ACHN (cell line): Measurements from ENCODE around the gene UQCC2.

Source experiments
- DNase-seq: peaks from one replicate; pipeline ENCODE4 v3.0.0-alpha.2; 2015
- in situ Hi-C: cut with HindIII; loops from 2 replicates; pipeline ENCODE4 v1.10.0; 2017; ENCODE audit warnings: low sequenced_read_pairs, low pct_ligation_motif_present, low pct_unique_long_range_greater_than_20kb

UQCC2 gene

DNA sequence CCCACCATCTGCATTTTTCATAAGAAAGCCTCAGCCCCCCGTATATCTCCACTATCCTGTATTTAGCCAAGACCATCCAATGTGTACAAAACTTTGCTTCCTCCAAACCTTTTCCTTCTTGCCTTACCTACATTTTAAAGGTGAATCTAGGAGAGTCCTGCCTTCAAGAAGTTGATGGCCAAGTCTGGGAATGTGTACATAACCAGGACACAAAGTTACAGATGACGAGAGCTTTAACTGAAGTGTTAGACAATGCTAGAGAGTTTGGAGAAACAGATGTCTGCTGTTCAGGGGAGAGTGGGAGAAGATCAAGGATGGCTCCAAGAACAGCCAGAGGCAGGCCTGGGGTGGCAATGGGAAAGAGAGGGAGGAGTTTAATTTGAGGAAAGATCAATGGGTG is 2.3 kb upstream of the UQCC2 start:
- no peak for DNase-seq
- in situ Hi-C loops: no loop called here

DNA sequence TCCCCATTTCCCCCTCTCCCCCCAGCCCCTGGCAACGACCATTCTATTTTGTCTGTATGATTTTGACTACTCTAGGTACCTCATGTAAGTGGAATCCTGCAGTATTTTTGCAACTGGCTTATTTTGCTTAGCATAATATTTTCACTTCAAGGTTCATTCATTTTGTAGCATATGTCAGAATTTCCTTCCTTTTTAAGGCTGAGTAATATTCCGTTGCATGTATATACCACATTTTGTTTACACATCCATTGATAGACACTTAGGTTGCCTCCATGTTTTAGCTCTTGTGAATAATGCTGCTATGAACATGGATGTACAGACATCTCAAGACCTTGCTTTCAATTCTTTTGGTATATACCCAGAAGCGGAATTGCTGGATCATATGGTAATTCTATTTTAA is 1.4 kb upstream of the UQCC2 start:
- no peak for DNase-seq
- in situ Hi-C loops: no loop called here

DNA sequence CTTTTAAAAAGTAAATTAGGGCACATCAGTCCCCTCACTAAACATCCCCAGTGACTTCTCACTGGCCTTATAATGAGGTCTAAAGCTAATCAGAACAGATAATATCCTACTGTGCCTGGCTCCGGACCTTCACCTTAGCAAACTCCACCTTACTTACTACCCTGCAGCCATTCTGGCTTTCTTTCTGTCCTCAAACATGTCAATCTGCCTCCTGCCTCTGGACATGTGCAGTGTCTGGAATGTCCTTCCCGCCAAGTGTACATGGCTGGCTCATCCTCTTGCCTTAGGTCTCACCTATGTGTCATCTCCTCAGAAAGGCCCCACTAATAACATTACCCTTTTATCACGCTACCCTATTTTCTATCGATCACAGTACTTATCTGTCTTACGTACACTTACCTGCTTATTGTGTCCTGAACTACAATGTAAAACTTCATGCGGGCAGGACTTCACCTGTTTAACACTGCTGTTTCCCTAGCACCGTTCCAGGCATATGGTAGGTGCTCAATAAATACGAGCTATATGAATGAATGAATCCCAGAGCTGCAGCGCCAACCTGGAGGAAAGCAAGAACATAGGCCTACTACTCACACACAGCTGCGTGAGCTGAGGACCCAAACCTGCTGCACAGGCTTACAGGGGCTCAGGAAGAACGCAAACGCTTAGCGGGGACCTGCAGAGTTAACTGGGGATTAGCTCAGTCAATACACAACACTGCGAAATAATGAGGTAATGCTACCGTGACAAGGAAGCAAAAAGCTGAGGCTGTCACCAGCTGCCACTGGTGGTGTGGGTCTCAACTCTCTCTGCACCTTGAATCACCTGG is 991 bp downstream of the UQCC2 start:
- DNase-seq: no peak
- in situ Hi-C loops: no loop called here

DNA sequence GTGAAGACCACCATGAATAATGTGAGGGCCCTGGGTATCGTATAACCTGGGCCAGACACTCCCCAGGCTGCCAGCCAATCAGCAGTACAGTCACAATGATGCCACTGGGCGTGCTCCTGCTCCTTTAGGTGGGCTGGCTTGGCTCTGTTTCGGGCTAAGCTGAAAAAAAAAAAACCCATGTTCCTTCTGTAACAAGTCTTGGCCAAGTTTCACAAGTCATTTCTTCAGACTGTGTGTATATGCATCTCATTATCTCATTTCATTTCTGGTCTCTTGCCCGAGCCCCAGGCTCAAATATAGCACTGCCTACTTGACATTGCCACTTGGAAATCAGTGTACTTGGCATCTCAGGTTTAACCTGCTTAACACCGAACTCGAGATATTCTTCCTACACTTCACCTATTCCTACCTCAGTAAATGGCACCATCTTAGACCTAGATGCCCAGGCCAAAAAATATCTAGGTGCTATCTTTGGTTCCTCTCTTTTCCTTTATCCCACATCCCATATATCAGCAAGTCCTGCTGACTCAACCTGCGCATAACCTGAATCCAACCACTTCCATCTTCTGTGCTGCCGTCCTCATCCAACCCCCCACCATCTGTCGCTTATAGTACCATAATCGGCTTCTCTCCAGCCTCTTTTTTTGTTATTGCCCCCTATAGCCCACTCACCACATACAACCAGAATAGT is 1.8 kb downstream of the UQCC2 start:
- in situ Hi-C loops: no loop called here

DNA sequence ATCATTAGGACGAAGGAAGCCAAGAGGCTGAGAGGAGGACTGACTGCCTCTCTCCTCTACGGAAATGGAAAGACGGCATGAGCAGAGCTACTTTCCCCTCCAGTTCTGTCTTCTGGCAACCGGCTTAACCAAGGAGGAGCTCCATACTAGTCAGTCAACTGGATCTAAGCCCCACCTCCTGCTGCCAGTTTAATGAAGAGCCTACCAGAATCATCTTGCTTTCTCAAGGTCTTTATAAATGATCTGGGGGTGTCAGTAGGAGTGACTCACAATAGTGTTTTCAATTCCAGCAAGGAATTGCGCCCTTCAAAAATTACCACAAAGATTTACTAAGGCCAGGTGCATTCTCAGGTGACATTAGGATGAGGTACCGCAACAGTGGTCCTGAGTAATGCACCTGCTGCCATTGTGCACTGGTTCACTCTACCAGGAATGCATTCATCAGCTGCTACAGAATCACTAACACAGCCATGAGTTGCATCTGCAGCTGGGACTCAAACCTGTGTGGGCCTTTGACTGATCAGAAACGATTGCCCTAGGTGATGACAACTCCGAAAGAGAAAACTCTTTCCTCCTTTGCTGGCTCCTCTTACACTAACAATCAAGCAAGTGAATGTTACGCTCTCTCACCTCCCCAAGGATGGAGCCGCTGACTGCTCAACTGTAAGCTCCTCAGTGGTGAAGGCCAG is 2.8 kb downstream of the UQCC2 start:
- DNase-seq: no peak
- in situ Hi-C loops: no loop called here

More for the DNA sequence above, 1.8 kb downstream of the UQCC2 start:
- no peak for DNase-seq

DNA sequence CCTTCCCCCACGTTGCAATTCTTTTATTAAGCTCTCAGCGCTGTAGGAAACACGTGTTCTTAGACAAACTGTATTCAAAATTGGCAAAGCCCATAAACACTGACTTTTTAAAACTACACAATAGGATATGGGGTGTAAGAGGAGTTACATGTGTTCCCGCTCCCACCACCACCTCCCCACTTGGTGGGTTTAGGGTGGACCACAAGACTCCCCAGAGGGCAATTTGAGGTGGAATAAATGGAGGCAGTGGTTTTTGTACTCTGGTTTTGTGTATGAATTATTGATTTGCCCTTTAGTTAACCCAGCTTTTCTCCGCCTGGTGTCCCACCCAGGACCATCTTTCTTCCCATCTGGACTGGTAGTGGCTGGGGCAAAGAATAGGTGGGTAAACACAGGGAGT is 3.7 kb downstream of the UQCC2 start:
- no peak for DNase-seq
- in situ Hi-C loops: no loop called here

DNA sequence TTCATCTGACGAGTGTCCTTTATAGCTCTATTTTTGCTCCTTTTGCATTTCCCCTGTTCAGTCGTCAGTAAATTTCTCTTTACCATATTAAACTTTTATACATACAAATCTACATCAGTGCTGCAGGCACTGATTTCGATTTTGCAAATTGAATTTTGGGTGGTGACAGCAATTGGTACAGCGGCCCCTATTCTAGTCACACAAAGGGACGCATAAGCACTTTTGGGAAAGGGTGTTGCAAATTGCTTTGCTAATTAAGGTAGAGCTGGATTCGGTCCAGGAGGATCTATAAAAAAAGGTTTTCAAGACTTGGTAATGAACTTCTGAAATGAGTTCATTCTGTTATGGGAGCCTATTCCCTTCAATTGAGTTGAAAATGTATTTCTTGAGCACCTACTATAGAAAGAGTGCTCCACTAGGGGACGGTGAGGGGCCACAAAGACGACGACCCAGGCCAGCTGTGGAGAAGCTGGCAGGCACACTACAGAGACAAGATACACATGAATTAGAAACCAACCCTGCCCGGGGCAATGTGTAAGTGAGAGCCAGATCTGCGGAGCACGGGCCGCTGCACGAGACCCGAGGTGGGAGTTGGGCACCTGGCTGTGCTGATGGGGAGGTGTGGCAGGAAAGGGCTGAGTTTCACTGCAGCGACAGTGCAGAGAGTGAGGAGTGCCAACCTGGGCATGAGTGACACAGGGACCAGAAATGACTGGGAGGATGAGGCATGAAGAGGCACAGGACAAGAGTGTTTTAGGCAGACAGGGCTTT is 5.4 kb downstream of the UQCC2 start:
- DNase-seq: no peak
- in situ Hi-C loops: no loop called here

DNA sequence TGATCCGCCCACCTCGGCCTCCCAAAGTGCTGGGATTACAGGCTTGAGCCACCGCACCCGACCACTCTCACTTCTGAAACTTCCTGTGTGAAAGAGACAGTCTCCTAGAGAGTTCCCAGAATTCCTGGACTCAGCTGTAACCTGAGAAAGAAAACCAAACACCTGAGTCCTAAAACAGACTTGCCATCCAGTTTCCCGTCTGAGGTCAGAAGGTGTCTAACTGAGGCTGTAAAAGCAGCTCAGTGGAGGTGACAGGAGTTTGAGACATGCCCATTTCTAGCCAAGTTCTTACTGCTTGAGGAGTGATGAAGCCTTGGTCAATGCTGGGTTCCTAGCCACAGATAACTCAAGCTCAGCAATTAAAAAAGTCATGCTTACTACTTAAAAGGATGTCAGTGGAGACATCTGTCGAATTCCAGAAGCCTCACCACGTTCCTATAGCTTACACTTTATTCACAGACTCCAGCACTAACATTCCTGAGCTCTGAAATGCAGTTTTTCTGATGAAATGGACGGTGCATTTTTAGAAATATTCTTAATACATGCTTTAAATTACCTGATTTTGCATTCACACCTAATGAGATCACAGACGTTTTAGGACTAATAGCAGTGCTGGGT is 6.1 kb downstream of the UQCC2 start:
- in situ Hi-C loops: no loop called here
- no peak for DNase-seq

DNA sequence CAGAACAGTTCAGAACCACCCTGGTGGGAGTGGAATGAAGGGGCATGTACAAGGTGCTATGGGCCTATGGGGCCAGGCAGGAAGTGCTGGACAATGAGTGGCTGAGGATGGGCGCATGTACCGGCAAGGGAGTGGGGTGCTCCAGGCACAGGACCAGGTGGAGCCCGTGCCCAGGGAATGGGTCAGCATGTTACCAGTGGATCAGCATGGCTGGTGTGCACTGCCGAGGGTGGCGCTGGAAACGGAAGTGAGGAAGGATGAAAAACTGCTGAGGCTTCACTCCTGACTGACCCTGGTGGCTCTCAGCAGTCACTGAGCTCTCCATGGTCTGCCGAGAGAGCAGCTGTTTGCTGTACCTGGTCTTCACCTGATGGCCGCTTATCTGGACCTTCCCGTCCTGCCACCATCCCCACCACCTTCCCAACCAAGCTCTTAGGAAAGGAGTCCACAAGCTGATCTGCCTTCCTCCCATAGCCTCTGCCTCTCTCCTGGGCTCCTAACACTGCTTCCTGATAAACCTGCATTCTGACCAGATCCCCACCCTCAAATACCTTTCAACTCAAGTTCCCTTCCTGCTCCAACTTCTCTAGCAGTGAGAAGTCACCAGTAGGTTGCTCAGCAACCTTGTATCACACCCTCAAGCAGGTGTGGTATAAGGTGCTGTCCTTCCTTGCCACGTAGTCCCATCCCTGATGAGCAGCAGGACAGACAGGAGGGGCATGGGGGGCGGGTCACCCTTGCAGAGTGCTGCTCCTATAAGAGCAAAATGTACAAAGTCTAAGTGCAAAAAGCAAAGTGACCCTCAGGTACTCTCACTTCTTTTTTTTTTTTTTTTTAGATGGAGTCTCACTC is 7.1 kb downstream of the UQCC2 start:
- no peak for DNase-seq
- in situ Hi-C loops: no loop called here

DNA sequence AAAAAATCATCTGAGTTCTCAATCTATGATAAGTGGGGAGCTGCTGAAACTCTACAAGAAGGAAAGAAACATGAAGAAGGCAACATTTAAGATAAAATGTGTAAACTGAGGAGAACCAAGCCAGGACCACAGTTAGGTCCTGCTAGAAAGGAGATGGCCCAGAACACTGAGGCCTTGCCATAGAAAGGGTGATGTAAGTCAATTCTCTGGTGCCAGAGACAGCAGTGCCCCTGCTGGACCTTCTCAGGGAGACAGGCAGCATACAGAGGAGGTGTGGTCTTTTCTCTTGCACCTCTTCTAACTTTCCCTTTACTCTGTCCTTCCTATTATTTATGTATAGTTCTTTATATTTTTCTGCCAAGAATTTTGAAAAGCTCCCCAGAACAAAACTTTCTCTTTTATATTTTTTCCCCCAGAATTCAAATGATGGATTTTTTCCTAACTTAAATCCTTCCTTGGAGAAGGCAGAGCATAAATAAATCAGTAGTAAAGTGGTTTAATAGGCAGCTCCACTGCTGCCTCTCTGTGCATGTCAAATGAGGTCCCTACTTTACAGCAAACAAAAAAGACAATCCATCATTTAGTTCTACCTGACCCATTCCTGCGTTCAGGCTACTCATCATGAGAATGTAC is 9.0 kb downstream of the UQCC2 start:
- in situ Hi-C loops: no loop called here
- DNase-seq: peak; percentile 77

DNA sequence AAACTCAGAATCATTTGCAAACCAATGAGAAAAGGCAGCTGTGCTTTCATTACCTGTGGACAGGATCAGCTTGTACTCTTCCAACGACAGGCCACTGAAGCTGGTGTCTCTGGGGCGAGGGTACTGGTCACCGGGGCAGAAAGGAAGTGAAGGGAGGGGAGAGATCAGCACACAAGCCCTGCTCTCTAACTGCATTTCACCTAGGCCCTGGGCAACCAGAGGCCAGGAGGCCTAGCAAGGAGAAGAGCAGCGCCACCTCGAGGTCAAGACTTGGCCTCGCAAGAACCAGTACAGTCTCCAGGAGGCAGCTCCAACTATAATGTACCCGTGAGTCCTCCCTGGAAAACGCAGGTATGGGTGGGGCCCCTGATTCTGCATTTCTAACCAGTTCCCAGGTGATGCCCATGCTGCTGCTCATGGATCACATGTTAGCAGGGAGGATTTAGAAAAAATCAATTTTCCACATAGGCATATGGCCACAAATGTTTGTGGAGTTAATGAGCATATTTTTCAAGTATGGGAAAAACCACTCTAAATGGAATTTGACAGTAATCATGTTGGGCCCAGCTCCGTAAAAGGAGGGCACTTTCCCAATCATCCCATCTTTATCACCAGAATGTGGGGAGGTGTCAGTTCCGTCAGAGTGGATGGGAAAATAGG is 11.0 kb downstream of the UQCC2 start:
- in situ Hi-C loops: no loop called here
- peak; percentile 76 for DNase-seq

DNA sequence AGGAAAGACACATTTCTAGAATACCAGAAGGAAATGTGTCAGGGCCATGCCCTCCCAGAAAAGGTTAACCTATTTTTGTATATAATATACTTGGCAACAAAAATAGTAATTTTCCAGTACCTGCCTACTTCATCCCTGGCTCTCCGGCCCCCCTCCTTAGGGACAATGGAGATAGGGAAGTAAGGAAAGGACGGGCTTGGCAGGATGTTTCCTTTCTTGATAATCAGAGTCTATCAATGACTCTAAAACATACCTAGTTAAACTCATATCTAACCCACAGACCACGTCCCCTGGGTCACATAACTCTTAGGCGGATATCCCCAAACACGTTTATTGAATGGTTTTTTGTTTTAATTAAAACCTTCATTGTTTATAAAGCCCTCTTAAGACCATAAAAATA is 11.8 kb downstream of the UQCC2 start:
- DNase-seq: no peak
- in situ Hi-C loops: no loop called here

DNA sequence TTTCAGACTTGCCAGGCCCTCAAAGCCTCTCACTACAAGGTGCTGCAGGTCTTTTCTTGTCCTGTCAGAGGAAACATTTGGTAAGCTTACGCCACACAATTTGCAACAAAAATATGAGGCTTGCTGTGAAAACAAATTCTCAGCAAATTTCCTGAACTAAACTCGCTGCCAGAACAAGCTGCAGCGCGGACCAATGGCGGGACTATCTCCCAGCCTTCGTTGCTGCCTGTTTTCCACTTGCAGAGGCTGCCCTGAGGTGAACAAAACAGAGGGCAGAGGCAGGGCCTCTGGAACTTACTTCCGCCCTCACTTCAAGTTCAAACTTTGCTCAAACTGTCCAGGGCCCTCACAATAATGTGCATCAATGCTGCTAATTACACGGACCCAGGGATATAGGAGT is 12.4 kb downstream of the UQCC2 start:
- in situ Hi-C loops: no loop called here
- DNase-seq: no peak

DNA sequence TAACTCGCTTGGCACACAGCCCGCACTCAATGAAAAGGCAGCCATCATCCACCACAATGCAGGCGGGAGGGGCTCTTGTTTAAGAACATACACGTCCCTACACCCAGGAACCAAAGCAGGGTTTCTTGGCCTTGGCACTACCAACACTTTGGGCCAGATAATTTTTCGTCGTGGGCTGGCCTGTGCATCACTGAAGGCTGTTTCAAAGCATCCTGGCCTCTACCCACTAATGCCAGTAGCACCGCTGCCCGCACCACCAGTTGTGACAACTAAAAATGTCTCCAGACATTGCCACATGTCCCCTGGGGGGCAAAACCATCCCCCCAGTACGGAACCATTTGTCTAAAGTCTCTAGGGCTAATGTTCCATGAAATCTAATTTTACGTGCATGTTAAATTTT is 13.0 kb downstream of the UQCC2 start:
- in situ Hi-C loops: no loop called here
- DNase-seq: no peak

DNA sequence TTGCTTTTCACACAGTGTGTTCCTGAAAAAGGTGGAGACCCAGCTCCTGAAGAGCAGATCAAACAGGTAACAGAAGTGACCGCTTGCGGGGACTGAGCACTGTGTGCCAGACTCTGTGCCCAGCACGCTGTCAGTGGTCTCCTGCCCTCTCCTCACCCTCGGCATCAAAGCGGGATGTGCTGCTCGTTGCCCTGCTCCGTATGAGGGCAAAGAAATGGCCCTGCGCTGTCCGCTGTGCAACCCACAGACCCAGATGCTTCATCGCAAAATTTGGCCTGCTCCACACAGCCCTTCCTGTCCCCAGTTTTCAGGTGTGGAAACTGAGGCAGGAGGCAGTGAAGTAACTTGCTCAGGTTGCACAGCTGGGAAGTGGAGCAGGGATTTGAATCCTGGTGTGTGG is 13.7 kb downstream of the UQCC2 start:
- in situ Hi-C loops: no loop called here
- DNase-seq: no peak

DNA sequence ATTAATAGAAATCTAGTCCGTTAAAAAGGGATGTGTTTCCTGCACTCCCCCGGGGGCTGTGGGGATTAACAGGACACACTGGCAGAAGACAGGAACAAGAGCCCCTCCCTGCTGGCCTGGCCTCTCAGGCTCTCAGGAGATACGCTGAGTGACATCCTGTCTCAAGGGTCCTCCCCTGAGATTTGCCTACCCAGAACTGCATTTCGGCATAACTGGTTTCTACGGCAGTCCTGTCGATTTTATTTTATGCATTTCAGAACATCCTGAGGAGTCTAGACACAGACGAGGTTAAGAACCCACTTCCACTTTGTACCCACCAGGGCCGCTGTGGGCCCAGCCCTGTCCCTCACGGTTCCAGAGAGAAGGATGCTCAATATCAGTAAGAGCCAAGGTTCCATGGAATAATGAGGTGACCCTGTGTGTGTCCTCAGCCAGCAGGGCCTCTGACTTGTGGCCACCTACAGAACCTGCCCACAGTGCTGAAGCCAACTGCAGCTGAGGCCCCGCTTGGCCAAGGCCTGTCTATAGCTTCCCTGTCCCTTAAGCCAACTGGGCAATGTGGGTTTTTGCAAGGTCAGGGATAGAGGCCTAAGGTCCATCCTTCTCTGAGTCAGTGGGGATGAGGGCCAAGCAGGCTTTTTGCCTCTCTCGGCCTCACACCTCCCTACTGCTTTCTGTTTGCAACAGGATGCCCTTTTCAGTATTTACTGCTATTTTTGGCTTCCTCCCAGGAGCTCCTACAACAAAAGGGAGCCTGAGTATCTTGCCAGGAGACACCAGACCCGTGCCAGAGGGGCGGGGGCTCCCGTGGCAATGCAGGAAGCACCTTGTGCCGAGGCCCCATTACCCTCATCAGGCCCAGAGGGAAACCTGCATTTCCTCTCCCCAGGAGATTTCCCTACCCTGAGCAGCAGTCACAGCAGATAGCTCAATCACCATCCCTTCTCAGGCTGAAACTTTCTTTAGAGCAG is 14.7 kb downstream of the UQCC2 start:
- DNase-seq: no peak
- in situ Hi-C loops: no loop called here
